SK-N-SH (cell line): Measurements from ENCODE around the gene SLC15A2. TPM values are rescaled to one million over a fixed set of nuclear protein-coding genes. Genes with fewer than 3 reads are reported as not detected.

Experiments used
- CTCF ChIA-PET: fragments of 300-600, 350-600 bp; formaldehyde crosslinking; extraction: SDS; loops from one replicate; lab custom pipeline; 2021; lab: Yijun Ruan, JAX
- POLR2A ChIA-PET: fragments of 350-600 bp; sonication (Branson Sonifier 250); formaldehyde crosslinking; extraction: SDS; loops from one replicate; lab custom pipeline; 2020; ENCODE audit warnings: antibody characterized with exemption, inconsistent platforms; lab: Yijun Ruan, JAX
- DNase-seq: peaks from one replicate; pipeline ENCODE4 v3.0.0; 2012
- H2AFZ ChIP-seq: fragments of 200-600 bp; sonication (generic); 2 replicates; pipeline ENCODE4 v1.8.1; 2016; ENCODE audit warnings: antibody characterized with exemption, mild to moderate bottlenecking, low read depth
- H3F3A ChIP-seq: fragments of 200-600 bp; sonication (generic); replicated peaks from 2 replicates; pipeline ENCODE3; 2016; ENCODE audit warnings: antibody characterized with exemption, mild to moderate bottlenecking; ENCODE audit not compliant: insufficient read depth
- H3K27ac ChIP-seq, 2 experiments: fragments of 200-500 bp in 1 of 2; fragments of 200-600 bp in 1 of 2; sonication (Bioruptor generic) in 1 of 2; sonication (generic), shearing (Covaris generic) in 1 of 2; 2 replicates each; pipeline versions ENCODE4 v1.5.1 to v1.6.1; 2014 to 2016; ENCODE audit warnings: low read depth in 2 of 2, inconsistent platforms in 1 of 2, low read length in 1 of 2, mild to moderate bottlenecking in 1 of 2, mixed read lengths in 1 of 2
- H3K27me3 ChIP-seq: fragments of 200-600 bp; sonication (generic), shearing (Covaris generic); 2 replicates; pipeline ENCODE4 v1.6.1; 2016; ENCODE audit warnings: mixed run types; ENCODE audit not compliant: insufficient read depth
- H3K36me3 ChIP-seq, 2 experiments: fragments of 200-500 bp in 1 of 2; fragments of 200-600 bp in 1 of 2; sonication (Bioruptor generic) in 1 of 2; sonication (generic) in 1 of 2; replicated peaks in 1 of 2; 2 replicates each; pipeline versions ENCODE3 to v1.5.1; 2014 to 2016; ENCODE audit warnings: low read length in 1 of 2, mild to moderate bottlenecking in 1 of 2; ENCODE audit not compliant: insufficient read depth in 2 of 2, control insufficient read depth in 1 of 2
- H3K4me1 ChIP-seq, 2 experiments: fragments of 200-500 bp in 1 of 2; fragments of 200-600 bp in 1 of 2; sonication (Bioruptor generic) in 1 of 2; sonication (generic), shearing (Covaris generic) in 1 of 2; 2 replicates each; pipeline versions ENCODE4 v1.5.1 to v1.6.1; 2014 to 2016; ENCODE audit warnings: low read depth in 1 of 2, low read length in 1 of 2, mixed run types in 1 of 2; ENCODE audit not compliant: insufficient read depth in 2 of 2, control insufficient read depth in 1 of 2
- H3K4me2 ChIP-seq: fragments of 200-600 bp; sonication (generic), shearing (Covaris generic); 2 replicates; pipeline ENCODE4 v1.6.1; 2017; ENCODE audit warnings: mixed run types
- H3K4me3 ChIP-seq, 2 experiments: fragments of 200-500 bp in 1 of 2; fragments of 200-600 bp in 1 of 2; sonication (Bioruptor generic) in 1 of 2; sonication (generic), shearing (Covaris generic) in 1 of 2; 2 replicates each; pipeline versions ENCODE4 v1.5.1 to v1.8.1; 2014 to 2016; ENCODE audit warnings: low read depth in 2 of 2, inconsistent platforms in 1 of 2, low read length in 1 of 2, mild to moderate bottlenecking in 1 of 2, mixed read lengths in 1 of 2, moderate library complexity in 1 of 2
- H3K79me2 ChIP-seq: fragments of 200-600 bp; sonication (generic); 2 replicates; pipeline ENCODE4 v1.8.1; 2017; ENCODE audit warnings: mild to moderate bottlenecking; ENCODE audit not compliant: insufficient read depth
- H3K9ac ChIP-seq: fragments of 200-600 bp; sonication (generic); 2 replicates; pipeline ENCODE4 v1.6.1; 2017; ENCODE audit warnings: mixed run types
- H3K9me2 ChIP-seq: fragments of 200-600 bp; sonication (generic); 2 replicates; pipeline ENCODE4 v1.6.1; 2017; ENCODE audit warnings: mixed run types
- H3K9me3 ChIP-seq: fragments of 200-600 bp; sonication (generic); 2 replicates; pipeline ENCODE4 v1.6.1; 2017; ENCODE audit warnings: mixed run types, mild to moderate bottlenecking, moderate library complexity
- H4K20me1 ChIP-seq: fragments of 200-600 bp; sonication (generic); 2 replicates; pipeline ENCODE4 v1.6.1; 2017; ENCODE audit warnings: mild to moderate bottlenecking, mixed run types; ENCODE audit not compliant: insufficient read depth
- CTCF ChIP-seq: fragments of 200-600 bp; sonication (generic); IDR thresholded peaks from 2 replicates; pipeline ENCODE4 v1.6.1; 2017; ENCODE audit warnings: antibody characterized with exemption, mild to moderate bottlenecking, moderate library complexity
- ELF1 ChIP-seq: IDR thresholded peaks from 2 replicates; pipeline ENCODE4 v1.4.0; 2012
- FOSL2 ChIP-seq: IDR thresholded peaks from 2 replicates; pipeline ENCODE4 v1.4.0; 2012; ENCODE audit warnings: low read depth, mild to moderate bottlenecking, moderate library complexity, borderline replicate concordance
- FOXM1 ChIP-seq: IDR thresholded peaks from 2 replicates; pipeline ENCODE4 v1.4.0; 2012; ENCODE audit warnings: low read depth, mild to moderate bottlenecking
- GATA2 ChIP-seq: sonication (generic); formaldehyde crosslinking; IDR thresholded peaks from 2 replicates; pipeline ENCODE4 v1.5.0; 2020; ENCODE audit warnings: mild to moderate bottlenecking, missing genetic modification reagents
- IRF3 ChIP-seq: fragments of 150-350 bp; IDR thresholded peaks from 2 replicates; pipeline ENCODE4 v1.6.1; 2016; ENCODE audit warnings: mild to moderate bottlenecking, low read depth, low read length
- MEF2A ChIP-seq: IDR thresholded peaks from 2 replicates; pipeline ENCODE4 v1.4.0; 2012; ENCODE audit warnings: low read depth, borderline replicate concordance
- MXI1 ChIP-seq: IDR thresholded peaks from 2 replicates; pipeline ENCODE4 v1.6.1; 2012; ENCODE audit warnings: mild to moderate bottlenecking, low read depth, low read length, improper control_type of control experiment
- NFIC ChIP-seq: IDR thresholded peaks from 2 replicates; pipeline ENCODE4 v1.4.0; 2012; ENCODE audit warnings: borderline replicate concordance
- PBX3 ChIP-seq: IDR thresholded peaks from 2 replicates; pipeline ENCODE4; 2012
- POLR2AphosphoS5 ChIP-seq: IDR thresholded peaks from 2 replicates; pipeline ENCODE4 v1.6.1; 2012; ENCODE audit warnings: low read depth, low read length
- RFX5 ChIP-seq: IDR thresholded peaks from 2 replicates; pipeline ENCODE4 v1.6.1; 2012; ENCODE audit warnings: mild to moderate bottlenecking, improper control_type of control experiment, low read length
- RXRA ChIP-seq: IDR thresholded peaks from 2 replicates; pipeline ENCODE4 v1.4.0; 2012; ENCODE audit warnings: low read depth, mild to moderate bottlenecking, borderline replicate concordance
- TAF1 ChIP-seq: IDR thresholded peaks from 2 replicates; pipeline ENCODE4 v1.6.1; 2012; ENCODE audit warnings: low read depth, mild to moderate bottlenecking, low read length, moderate library complexity, borderline replicate concordance
- TEAD4 ChIP-seq: IDR thresholded peaks from 2 replicates; pipeline ENCODE4 v1.4.0; 2012; ENCODE audit warnings: mild to moderate bottlenecking, borderline replicate concordance; ENCODE audit not compliant: insufficient read depth
- USF2 ChIP-seq: fragments of 150-350 bp; IDR thresholded peaks from 2 replicates; pipeline ENCODE4 v1.6.1; 2017; ENCODE audit warnings: antibody characterized with exemption, low read length, low read depth, borderline replicate concordance
- YY1 ChIP-seq: IDR thresholded peaks from 2 replicates; pipeline ENCODE4 v1.4.0; 2012; ENCODE audit warnings: low read depth, mild to moderate bottlenecking
- WGBS: methylation state at CpG from one replicate; pipeline ENCODE4 v1.1.6; 2017; ENCODE audit warnings: low lambda C conversion rate; 5-methylcytosine and 5-hydroxymethylcytosine counted together
- polyA plus RNA-seq, 3 experiments: library from polyadenylated mRNA; depleted of rRNA; stranded (reverse); fragments of >200 nt; gene quantifications; 2 replicates each; pipeline ENCODE4 v1.2.3, GENCODE V29; 2012

Gene SLC15A2
- polyA plus RNA-seq (2012; rRNA removed) = 0.10 TPM in 2 replicates
- 0.05 and 0.12 TPM in 2 replicates for polyA plus RNA-seq (2012; cell fraction: cytosol; rRNA removed)
- 0.81 and 2.3 TPM in 2 replicates for polyA plus RNA-seq (2012; cell fraction: nucleus; rRNA removed)

GRCh38 chr3:121894301-121894990, at the start of gene SLC15A2:
TSS of gene SLC15A2 (plus strand) at chr3:121894401. CDS start at chr3:121894477, 76 bp downstream.
- Histone ChIP-seq H2AFZ (no peak within 1 kb of the TSS), H3K36me3 (no peaks in the 10 kb centered on the region), H3K4me1 (no peaks in the 10 kb centered on the region), H3K27ac (no peak within 1 kb of the TSS), H4K20me1 (no peaks in the 10 kb centered on the region), H3K27me3 (no peaks in the 10 kb centered on the region), H3K9me3 (no peaks in the 10 kb centered on the region), H3K9me2 (no peaks in the 10 kb centered on the region), H3K9ac (no peak within 1 kb of the TSS), H3K4me3 (no peak within 1 kb of the TSS), H3K4me2 (no peak within 1 kb of the TSS), H3F3A (no peaks in the 10 kb centered on the region), H3K79me2 (no peaks in the 10 kb centered on the region)
- no peak for TF ChIP-seq PBX3
- TF ChIP-seq RFX5 = no peak
- 24% methylated on average over 3 of the region's 3 CpGs for WGBS
- no peak for DNase-seq
- POLR2A ChIA-PET = no interaction called here
- CTCF ChIA-PET = interaction anchor here (0.6 kb wide), 1 partner anchor 139 kb away, joined by 3 read pairs; no protein-coding TSS in a partner anchor

- H3K4me2 ChIP-seq = no peak overlapping the region
- POLR2A ChIA-PET = no interaction called here
- H3K36me3 ChIP-seq = no peaks in the 10 kb centered on the region
- CTCF ChIA-PET = no interaction called here
- H3K27ac ChIP-seq = no peak overlapping the region
- no peak overlapping the region for H2AFZ ChIP-seq
- H4K20me1 ChIP-seq = no peaks in the 10 kb centered on the region
- no peaks in the 10 kb centered on the region for H3K9me2 ChIP-seq
- H3K9ac ChIP-seq = no peak overlapping the region
- 92% methylated on average over 7 of the region's 7 CpGs for WGBS
- H3K4me3 ChIP-seq = no peak overlapping the region
- H3K79me2 ChIP-seq = no peaks in the 10 kb centered on the region
- no peaks in the 10 kb centered on the region for H3K27me3 ChIP-seq
- H3F3A ChIP-seq = no peaks in the 10 kb centered on the region
- no peaks in the 10 kb centered on the region for H3K9me3 ChIP-seq
- DNase-seq = no peak
- no peaks in the 10 kb centered on the region for H3K4me1 ChIP-seq
- no peak for TF ChIP-seq GATA2 (CRISPR knock-in tag)
- TF ChIP-seq TAF1 = no peak
- TF ChIP-seq RFX5 = no peak
- no peak for TF ChIP-seq YY1
- no peak for TF ChIP-seq MXI1
- no peak for TF ChIP-seq FOXM1
- no peak for TF ChIP-seq RXRA
- no peak for TF ChIP-seq USF2
- no peak for TF ChIP-seq ELF1
- TF ChIP-seq MEF2A = no peak
- no peak for TF ChIP-seq CTCF
- TF ChIP-seq IRF3 = no peak
- TF ChIP-seq TEAD4 = no peak
- no peak for TF ChIP-seq PBX3
- TF ChIP-seq NFIC = no peak
- no peak for TF ChIP-seq FOSL2
- TF ChIP-seq POLR2AphosphoS5 = no peak
Observed at GRCh38 chr3:121844892-121845291, 49.3 kb upstream of the SLC15A2 start.
